ENCODE results near the gene NAPB. TPM values are rescaled to one million over a fixed set of nuclear protein-coding genes. Genes with fewer than 3 reads are reported as not detected.

The NAPB gene
- total RNA-seq, 1 experiment from 2014 or later: 5.8 TPM

DNA sequence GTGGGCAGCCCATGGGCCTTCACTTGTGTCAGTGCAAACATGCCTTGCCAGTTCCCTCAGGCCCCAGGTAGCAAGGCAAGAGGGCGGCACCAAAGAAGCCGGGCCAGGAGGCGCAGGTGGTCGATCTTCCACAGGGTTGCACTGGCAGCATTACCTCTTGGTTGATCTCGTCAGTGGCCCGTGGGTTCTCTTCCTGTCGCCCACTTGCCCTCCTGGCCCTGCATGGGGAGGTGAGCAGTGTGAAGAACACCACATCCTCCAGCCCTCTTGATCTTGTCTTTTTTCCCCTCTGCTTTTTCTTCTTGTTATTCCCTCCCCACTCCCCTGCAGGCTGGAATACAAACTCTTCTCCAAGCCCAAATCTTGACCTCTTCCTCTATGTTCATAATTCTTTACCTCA lies 34.4 kb upstream of the NAPB start:
- TF ChIP-seq, protein P1, sequence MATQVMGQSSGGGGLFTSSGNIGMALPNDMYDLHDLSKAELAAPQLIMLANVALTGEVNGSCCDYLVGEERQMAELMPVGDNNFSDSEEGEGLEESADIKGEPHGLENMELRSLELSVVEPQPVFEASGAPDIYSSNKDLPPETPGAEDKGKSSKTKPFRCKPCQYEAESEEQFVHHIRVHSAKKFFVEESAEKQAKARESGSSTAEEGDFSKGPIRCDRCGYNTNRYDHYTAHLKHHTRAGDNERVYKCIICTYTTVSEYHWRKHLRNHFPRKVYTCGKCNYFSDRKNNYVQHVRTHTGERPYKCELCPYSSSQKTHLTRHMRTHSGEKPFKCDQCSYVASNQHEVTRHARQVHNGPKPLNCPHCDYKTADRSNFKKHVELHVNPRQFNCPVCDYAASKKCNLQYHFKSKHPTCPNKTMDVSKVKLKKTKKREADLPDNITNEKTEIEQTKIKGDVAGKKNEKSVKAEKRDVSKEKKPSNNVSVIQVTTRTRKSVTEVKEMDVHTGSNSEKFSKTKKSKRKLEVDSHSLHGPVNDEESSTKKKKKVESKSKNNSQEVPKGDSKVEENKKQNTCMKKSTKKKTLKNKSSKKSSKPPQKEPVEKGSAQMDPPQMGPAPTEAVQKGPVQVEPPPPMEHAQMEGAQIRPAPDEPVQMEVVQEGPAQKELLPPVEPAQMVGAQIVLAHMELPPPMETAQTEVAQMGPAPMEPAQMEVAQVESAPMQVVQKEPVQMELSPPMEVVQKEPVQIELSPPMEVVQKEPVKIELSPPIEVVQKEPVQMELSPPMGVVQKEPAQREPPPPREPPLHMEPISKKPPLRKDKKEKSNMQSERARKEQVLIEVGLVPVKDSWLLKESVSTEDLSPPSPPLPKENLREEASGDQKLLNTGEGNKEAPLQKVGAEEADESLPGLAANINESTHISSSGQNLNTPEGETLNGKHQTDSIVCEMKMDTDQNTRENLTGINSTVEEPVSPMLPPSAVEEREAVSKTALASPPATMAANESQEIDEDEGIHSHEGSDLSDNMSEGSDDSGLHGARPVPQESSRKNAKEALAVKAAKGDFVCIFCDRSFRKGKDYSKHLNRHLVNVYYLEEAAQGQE (IDR thresholded peaks at IDR 0.05; ENCODE audit: insufficient read depth in 1 of 2, low read depth in 2 of 2, low read length in 1 of 2): no peak
- TF ChIP-seq TCF7L2 (IDR thresholded peaks at IDR 0.05; ENCODE audit: low read depth, low read length) (no peak), POLR2AphosphoS5 (IDR thresholded peaks at IDR 0.05; ENCODE audit: low read depth, low read length) (no peak), SIN3A (IDR thresholded peaks at IDR 0.05; ENCODE audit: borderline replicate concordance, insufficient read depth, low read depth, low read length) (no peak)
- TF ChIP-seq, protein P2, sequence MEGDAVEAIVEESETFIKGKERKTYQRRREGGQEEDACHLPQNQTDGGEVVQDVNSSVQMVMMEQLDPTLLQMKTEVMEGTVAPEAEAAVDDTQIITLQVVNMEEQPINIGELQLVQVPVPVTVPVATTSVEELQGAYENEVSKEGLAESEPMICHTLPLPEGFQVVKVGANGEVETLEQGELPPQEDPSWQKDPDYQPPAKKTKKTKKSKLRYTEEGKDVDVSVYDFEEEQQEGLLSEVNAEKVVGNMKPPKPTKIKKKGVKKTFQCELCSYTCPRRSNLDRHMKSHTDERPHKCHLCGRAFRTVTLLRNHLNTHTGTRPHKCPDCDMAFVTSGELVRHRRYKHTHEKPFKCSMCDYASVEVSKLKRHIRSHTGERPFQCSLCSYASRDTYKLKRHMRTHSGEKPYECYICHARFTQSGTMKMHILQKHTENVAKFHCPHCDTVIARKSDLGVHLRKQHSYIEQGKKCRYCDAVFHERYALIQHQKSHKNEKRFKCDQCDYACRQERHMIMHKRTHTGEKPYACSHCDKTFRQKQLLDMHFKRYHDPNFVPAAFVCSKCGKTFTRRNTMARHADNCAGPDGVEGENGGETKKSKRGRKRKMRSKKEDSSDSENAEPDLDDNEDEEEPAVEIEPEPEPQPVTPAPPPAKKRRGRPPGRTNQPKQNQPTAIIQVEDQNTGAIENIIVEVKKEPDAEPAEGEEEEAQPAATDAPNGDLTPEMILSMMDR (IDR thresholded peaks at IDR 0.05): no peak
- Histone ChIP-seq H3K36me3 (ENCODE audit: control insufficient read depth, insufficient read depth, low read length) (no peaks in the 10 kb centered on the region), H3K9me3 (ENCODE audit: control insufficient read depth, insufficient read depth, low read depth, low read length) (no peaks in the 10 kb centered on the region), H3K4me3 (ENCODE audit: low read depth in 2 of 2, low read length in 2 of 2) (no peak overlapping the region), H3K4me1 (ENCODE audit: control insufficient read depth, insufficient read depth, low read length) (no peaks in the 10 kb centered on the region), H3K27ac (ENCODE audit: low read length) (no peak overlapping the region), H3K27me3 (ENCODE audit: control insufficient read depth, insufficient read depth, low read length) (no peaks in the 10 kb centered on the region)
- no TSS peak for BruUV-seq (replicated peaks)
- ChIA-PET CTCF (no interaction called here), POLR2A (no interaction called here)
- in situ Hi-C loops (cut with HindIII; ENCODE audit: low pct_unique_long_range_greater_than_20kb, low sequenced_read_pairs): no loop called here
- intact Hi-C loops (cut with micrococcal nuclease; ENCODE audit: unreplicated experiment): no loop called here
- DNase-seq (ENCODE audit: low read depth, low spot score): no peak
- ATAC-seq: no peak

DNA sequence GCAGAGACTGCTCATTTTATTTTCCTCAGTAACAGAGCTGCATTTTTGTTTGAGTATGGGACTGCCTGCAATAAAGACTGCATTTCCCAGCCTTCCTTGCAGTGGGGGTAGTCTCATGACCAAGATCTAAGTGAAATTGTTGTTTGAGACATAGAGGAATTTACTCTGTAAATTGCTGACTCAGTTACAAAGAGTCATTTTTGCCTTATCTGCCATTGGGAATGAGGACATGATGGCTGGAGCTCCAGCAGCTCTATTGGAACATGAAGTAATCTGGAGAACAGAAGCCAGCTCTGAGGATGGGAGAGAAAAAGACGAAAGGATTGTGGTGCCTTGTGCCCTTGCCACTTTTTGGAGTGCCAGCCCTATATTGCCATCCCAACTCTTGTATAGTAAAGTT lies 33.5 kb upstream of the NAPB start:
- BruUV-seq (replicated peaks): no TSS peak
- intact Hi-C loops (cut with micrococcal nuclease; ENCODE audit: unreplicated experiment) (no loop called here), in situ Hi-C loops (cut with HindIII; ENCODE audit: low pct_unique_long_range_greater_than_20kb, low sequenced_read_pairs) (no loop called here)
- CTCF ChIA-PET: no interaction called here
- ATAC-seq (no peak), DNase-seq (ENCODE audit: low read depth, low spot score) (no peak)
- H3K27ac ChIP-seq (ENCODE audit: low read length): no peak overlapping the region
- no peaks in the 10 kb centered on the region for H3K36me3 ChIP-seq (ENCODE audit: control insufficient read depth, insufficient read depth, low read length)
- no peaks in the 10 kb centered on the region for H3K4me1 ChIP-seq (ENCODE audit: control insufficient read depth, insufficient read depth, low read length)
- POLR2A ChIA-PET: no interaction called here
- no peaks in the 10 kb centered on the region for H3K9me3 ChIP-seq (ENCODE audit: control insufficient read depth, insufficient read depth, low read depth, low read length)
- no peak overlapping the region for H3K4me3 ChIP-seq (ENCODE audit: low read depth in 2 of 2, low read length in 2 of 2)
- TF ChIP-seq, protein P2 (IDR thresholded peaks at IDR 0.05): no peak
- no peak for TF ChIP-seq SIN3A (IDR thresholded peaks at IDR 0.05; ENCODE audit: borderline replicate concordance, insufficient read depth, low read depth, low read length)
- TF ChIP-seq POLR2AphosphoS5 (IDR thresholded peaks at IDR 0.05; ENCODE audit: low read depth, low read length): no peak
- TF ChIP-seq, protein P1 (IDR thresholded peaks at IDR 0.05; ENCODE audit: insufficient read depth in 1 of 2, low read depth in 2 of 2, low read length in 1 of 2): no peak
- TF ChIP-seq TCF7L2 (IDR thresholded peaks at IDR 0.05; ENCODE audit: low read depth, low read length): no peak
- H3K27me3 ChIP-seq (ENCODE audit: control insufficient read depth, insufficient read depth, low read length): no peaks in the 10 kb centered on the region
